Liver (tissue), 9 donors: ENCODE data around the gene AOPEP. TPM values are rescaled to one million over a fixed set of nuclear protein-coding genes. Genes with fewer than 3 reads are reported as not detected.

Experiments used
- DNase-seq: peaks from one replicate; pipeline ENCODE4 v3.0.0-alpha.2; 2017; ENCODE audit warnings: low spot score
- H3K27ac ChIP-seq, 2 donors: one replicate each; pipeline ENCODE4 v1.7.0; 2013; ENCODE audit warnings: inconsistent platforms in 2 of 2, low read length in 2 of 2, control low read depth in 1 of 2, low read depth in 1 of 2, mild to moderate bottlenecking in 1 of 2
- H3K27me3 ChIP-seq, 4 donors: one replicate each; pipeline versions ENCODE4 v1.6.1 to v1.7.0; 2013; ENCODE audit warnings: low read length in 3 of 4, inconsistent platforms in 1 of 4, mild to moderate bottlenecking in 1 of 4, moderate library complexity in 1 of 4; ENCODE audit not compliant: control insufficient read depth in 4 of 4, insufficient read depth in 4 of 4
- H3K36me3 ChIP-seq, 4 donors: one replicate each; pipeline versions ENCODE4 v1.6.1 to v1.7.0; 2013; ENCODE audit warnings: low read length in 3 of 4, mild to moderate bottlenecking in 3 of 4, low read depth in 1 of 4, moderate library complexity in 1 of 4; ENCODE audit not compliant: control insufficient read depth in 4 of 4, insufficient read depth in 3 of 4
- H3K4me1 ChIP-seq, 4 donors: one replicate each; pipeline versions ENCODE4 v1.6.1 to v1.7.0; 2013; ENCODE audit warnings: low read length in 3 of 4, mild to moderate bottlenecking in 3 of 4, moderate library complexity in 1 of 4; ENCODE audit not compliant: control insufficient read depth in 4 of 4, insufficient read depth in 4 of 4
- H3K4me3 ChIP-seq, 3 donors: one replicate each; pipeline versions ENCODE4 v1.6.1 to v1.7.0; 2013; ENCODE audit warnings: low read length in 3 of 3, control low read depth in 1 of 3, low read depth in 1 of 3, mild to moderate bottlenecking in 1 of 3
- H3K9ac ChIP-seq, 2 donors: one replicate each; pipeline ENCODE4 v1.7.0; 2013; ENCODE audit warnings: low read length in 2 of 2, mild to moderate bottlenecking in 2 of 2, moderate library complexity in 2 of 2, control low read depth in 1 of 2, low read depth in 1 of 2
- H3K9me3 ChIP-seq, 4 donors: one replicate each; pipeline versions ENCODE4 v1.6.1 to v1.7.0; 2013; ENCODE audit warnings: low read length in 3 of 4; ENCODE audit not compliant: control insufficient read depth in 4 of 4
- EGR1 ChIP-seq, 2 donors: IDR thresholded peaks; 2 replicates each; pipeline ENCODE4 v1.6.1; 2016 to 2018; ENCODE audit warnings: antibody characterized with exemption in 2 of 2, low read depth in 2 of 2
- FOXA1 ChIP-seq: IDR thresholded peaks from 2 replicates; pipeline ENCODE4 v1.6.1; 2016; ENCODE audit warnings: antibody characterized with exemption
- FOXA2 ChIP-seq: IDR thresholded peaks from 2 replicates; pipeline ENCODE4 v1.6.1; 2016; ENCODE audit warnings: antibody characterized with exemption
- GABPA ChIP-seq, 2 donors: IDR thresholded peaks in 1 of 2; conservative IDR thresholded peaks in 1 of 2; 2 replicates each; pipeline ENCODE4 v1.6.1; 2016; ENCODE audit warnings: antibody characterized with exemption in 2 of 2, mild to moderate bottlenecking in 1 of 2, moderate library complexity in 1 of 2
- HNF4A ChIP-seq, 2 donors: conservative IDR thresholded peaks; 2 replicates each; pipeline ENCODE4 v1.6.1; 2016; ENCODE audit warnings: antibody characterized with exemption in 2 of 2, mild to moderate bottlenecking in 2 of 2
- HNF4G ChIP-seq: IDR thresholded peaks from 2 replicates; pipeline ENCODE4 v1.6.1; 2016; ENCODE audit warnings: antibody characterized with exemption
- JUND ChIP-seq, 2 donors: IDR thresholded peaks; 2 replicates each; pipeline ENCODE4 v1.6.1; 2016; ENCODE audit warnings: antibody characterized with exemption in 2 of 2
- NR2F2 ChIP-seq: IDR thresholded peaks from 2 replicates; pipeline ENCODE4 v1.6.1; 2016; ENCODE audit warnings: antibody characterized with exemption
- SP1 ChIP-seq: IDR thresholded peaks from 2 replicates; pipeline ENCODE4 v1.6.1; 2018; ENCODE audit warnings: antibody characterized with exemption, mild to moderate bottlenecking
- YY1 ChIP-seq: IDR thresholded peaks from 2 replicates; pipeline ENCODE4 v1.6.1; 2016; ENCODE audit warnings: antibody characterized with exemption, mild to moderate bottlenecking
- WGBS: extraction: QIAGEN DNeasy Blood & Tissue Kit; methylation state at CpG from one replicate; pipeline ENCODE4 v1.1.7; 2013; 5-methylcytosine and 5-hydroxymethylcytosine counted together
- polyA plus RNA-seq, 2 donors: library from polyadenylated mRNA; stranded (reverse) in 1 of 2; unstranded in 1 of 2; fragments of 200-250 nt in 1 of 2; fragments of >200 nt in 1 of 2; fragmentation: Nextera tagmentation in 1 of 2; extraction: Ambion mirVana in 1 of 2; gene quantifications; one replicate each; pipeline versions ENCODE4 v1.2.1 to v1.2.3, GENCODE V29; 2013 to 2015
- total RNA-seq, 2 donors: library from RNA; depleted of rRNA; stranded (reverse); fragments of >200 nt; gene quantifications; one replicate each; pipeline ENCODE4 v1.2.3, GENCODE V29; 2014
- TF ChIP-seq, protein P1 (sequence below): IDR thresholded peaks from 2 replicates; pipeline ENCODE4 v1.6.1; 2016; ENCODE audit warnings: antibody characterized with exemption, mild to moderate bottlenecking
- TF ChIP-seq, protein P2 (sequence below): IDR thresholded peaks from 2 replicates; pipeline ENCODE4 v1.6.1; 2016; ENCODE audit warnings: antibody characterized with exemption
- TF ChIP-seq, protein P3 (sequence below): IDR thresholded peaks from 2 replicates; pipeline ENCODE4 v1.6.1; 2016; ENCODE audit warnings: antibody characterized with exemption
- donor health status: healthy.
- donor health status: healthy.
- donor health status: healthy.
- donor health status: healthy.
- donor health status: healthy.

Gene AOPEP
- total and polyA plus RNA-seq, 4 donors, result 22.2 to 77.1 (median 34.8) TPM

GRCh38 chr9:94857791-94858190 is 131.3 kb downstream of the AOPEP start (continued):
- TF ChIP-seq, protein P1, sequence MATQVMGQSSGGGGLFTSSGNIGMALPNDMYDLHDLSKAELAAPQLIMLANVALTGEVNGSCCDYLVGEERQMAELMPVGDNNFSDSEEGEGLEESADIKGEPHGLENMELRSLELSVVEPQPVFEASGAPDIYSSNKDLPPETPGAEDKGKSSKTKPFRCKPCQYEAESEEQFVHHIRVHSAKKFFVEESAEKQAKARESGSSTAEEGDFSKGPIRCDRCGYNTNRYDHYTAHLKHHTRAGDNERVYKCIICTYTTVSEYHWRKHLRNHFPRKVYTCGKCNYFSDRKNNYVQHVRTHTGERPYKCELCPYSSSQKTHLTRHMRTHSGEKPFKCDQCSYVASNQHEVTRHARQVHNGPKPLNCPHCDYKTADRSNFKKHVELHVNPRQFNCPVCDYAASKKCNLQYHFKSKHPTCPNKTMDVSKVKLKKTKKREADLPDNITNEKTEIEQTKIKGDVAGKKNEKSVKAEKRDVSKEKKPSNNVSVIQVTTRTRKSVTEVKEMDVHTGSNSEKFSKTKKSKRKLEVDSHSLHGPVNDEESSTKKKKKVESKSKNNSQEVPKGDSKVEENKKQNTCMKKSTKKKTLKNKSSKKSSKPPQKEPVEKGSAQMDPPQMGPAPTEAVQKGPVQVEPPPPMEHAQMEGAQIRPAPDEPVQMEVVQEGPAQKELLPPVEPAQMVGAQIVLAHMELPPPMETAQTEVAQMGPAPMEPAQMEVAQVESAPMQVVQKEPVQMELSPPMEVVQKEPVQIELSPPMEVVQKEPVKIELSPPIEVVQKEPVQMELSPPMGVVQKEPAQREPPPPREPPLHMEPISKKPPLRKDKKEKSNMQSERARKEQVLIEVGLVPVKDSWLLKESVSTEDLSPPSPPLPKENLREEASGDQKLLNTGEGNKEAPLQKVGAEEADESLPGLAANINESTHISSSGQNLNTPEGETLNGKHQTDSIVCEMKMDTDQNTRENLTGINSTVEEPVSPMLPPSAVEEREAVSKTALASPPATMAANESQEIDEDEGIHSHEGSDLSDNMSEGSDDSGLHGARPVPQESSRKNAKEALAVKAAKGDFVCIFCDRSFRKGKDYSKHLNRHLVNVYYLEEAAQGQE, result no peak
- TF ChIP-seq FOXA1, result no peak
- no peak for TF ChIP-seq YY1
- TF ChIP-seq SP1, result no peak
- no peak for TF ChIP-seq GABPA (IDR thresholded peaks at IDR 0.05 in 1 of 2, conservative IDR thresholded peaks at IDR 0.05 in 1 of 2)
- no peak for TF ChIP-seq JUND (IDR thresholded peaks at IDR 0.05)
- no peak for TF ChIP-seq FOXA2
- TF ChIP-seq, protein P2, sequence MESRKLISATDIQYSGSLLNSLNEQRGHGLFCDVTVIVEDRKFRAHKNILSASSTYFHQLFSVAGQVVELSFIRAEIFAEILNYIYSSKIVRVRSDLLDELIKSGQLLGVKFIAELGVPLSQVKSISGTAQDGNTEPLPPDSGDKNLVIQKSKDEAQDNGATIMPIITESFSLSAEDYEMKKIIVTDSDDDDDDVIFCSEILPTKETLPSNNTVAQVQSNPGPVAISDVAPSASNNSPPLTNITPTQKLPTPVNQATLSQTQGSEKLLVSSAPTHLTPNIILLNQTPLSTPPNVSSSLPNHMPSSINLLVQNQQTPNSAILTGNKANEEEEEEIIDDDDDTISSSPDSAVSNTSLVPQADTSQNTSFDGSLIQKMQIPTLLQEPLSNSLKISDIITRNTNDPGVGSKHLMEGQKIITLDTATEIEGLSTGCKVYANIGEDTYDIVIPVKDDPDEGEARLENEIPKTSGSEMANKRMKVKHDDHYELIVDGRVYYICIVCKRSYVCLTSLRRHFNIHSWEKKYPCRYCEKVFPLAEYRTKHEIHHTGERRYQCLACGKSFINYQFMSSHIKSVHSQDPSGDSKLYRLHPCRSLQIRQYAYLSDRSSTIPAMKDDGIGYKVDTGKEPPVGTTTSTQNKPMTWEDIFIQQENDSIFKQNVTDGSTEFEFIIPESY, result no peak

GRCh38 chr9:94859226-94859625 is 132.7 kb downstream of the AOPEP start:
- Histone ChIP-seq H3K36me3 (no peaks in the 10 kb centered on the region), H3K4me3 (no peak overlapping the region), H3K4me1 (peaks cover 4 to 19% (median 7%) of the 10 kb centered on the region in 4 donors), H3K9me3 (no peaks in the 10 kb centered on the region), H3K9ac (no peak overlapping the region), H3K27ac (no peak overlapping the region), H3K27me3 (no peaks in the 10 kb centered on the region)
- WGBS, result 76% methylated on average over 2 of the region's 2 CpGs
- DNase-seq, result no peak
- TF ChIP-seq HNF4A (conservative IDR thresholded peaks at IDR 0.05) (no peak), EGR1 (IDR thresholded peaks at IDR 0.05; ENCODE audit: low read depth in 2 of 2) (no peak), NR2F2 (no peak), JUND (IDR thresholded peaks at IDR 0.05) (no peak), HNF4G (no peak), YY1 (no peak), FOXA1 (no peak)
- TF ChIP-seq, protein P1, result no peak
- TF ChIP-seq, protein P3, sequence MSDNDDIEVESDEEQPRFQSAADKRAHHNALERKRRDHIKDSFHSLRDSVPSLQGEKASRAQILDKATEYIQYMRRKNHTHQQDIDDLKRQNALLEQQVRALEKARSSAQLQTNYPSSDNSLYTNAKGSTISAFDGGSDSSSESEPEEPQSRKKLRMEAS, result no peak
- TF ChIP-seq, protein P2, result no peak
